Activated gamma-delta T cell (primary cell): Measurements from ENCODE around the gene JADE1.
A peak's percentile ranks its signal among the peaks of the same experiment; 100 is the strongest.

Source experiments
- DNase-seq: peaks from one replicate; lab custom pipeline; 2025; lab: John Stamatoyannopoulos, UW

The JADE1 gene

GRCh38 chr4:128810871-128811570 lies 1.5 kb downstream of the JADE1 start:
- DNase-seq = peak; percentile 69

- peak; percentile 76 for DNase-seq
These were observed 2.3 kb downstream of the JADE1 start for GRCh38 chr4:128811571-128812441.

DNA sequence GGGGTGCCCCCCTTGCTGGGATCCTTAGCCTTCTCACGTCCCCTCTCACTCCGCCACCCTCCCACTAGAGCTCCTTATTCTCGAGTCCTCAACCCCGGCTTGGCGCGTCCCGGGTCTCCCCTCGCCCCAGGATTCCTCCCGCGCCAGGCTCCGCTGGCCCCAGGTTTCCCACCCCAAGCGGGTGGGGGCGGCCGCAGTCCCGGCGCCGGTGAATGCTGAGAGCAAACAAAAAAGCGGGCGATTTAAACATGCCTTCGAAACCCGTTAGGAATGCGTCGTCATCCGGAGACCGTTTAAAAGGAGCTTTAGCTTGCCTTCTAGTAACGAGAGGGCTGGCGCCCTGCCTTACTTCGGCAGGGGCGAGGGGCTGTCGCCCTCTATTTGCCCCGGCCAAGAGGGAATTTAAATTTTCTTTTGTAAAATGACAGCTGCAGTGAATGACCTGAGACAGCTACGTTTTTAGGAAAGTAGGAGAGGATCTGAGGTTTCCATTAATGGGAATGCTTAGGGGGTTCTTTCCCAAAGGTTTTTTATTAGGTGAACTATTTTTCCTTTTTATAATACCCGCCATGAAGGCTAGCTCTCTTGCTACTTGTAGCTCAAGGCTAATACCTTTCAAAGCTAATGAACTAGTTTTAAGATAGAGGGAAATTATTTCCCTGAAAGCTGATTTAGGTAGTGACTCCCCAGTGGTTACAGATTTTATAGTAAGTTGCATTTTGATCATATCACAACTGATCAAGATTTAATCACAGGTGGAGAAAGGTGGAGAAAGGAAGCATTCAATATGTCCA lies 3.1 kb downstream of the JADE1 start:
- peak; percentile 38 for DNase-seq

- no peak for DNase-seq
These were observed 4.5 kb downstream of the JADE1 start for GRCh38 chr4:128813965-128814364.

GRCh38 chr4:128818442-128818841 lies 8.9 kb downstream of the JADE1 start:
- no peak for DNase-seq

GRCh38 chr4:128819082-128819742 lies 9.7 kb downstream of the JADE1 start:
- DNase-seq = no peak

DNA sequence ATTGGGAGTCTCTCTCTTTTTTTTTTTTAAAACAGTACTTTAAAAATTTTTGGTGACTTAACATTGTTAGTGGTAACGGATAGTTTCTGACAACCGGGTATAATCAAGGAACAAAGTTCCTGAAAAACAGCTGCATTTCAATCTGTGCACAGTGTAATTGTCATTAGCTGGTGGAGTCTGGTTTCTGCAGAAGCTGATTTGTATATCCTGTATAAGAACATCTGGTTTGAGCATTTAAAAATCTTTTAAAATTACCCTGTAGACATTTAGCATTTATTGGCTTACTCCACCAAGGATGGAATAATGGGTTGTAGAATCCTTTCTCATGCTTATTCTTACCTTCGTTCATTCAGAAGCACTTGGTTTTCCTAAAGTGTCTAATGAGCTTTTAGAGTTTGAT lies 11.2 kb downstream of the JADE1 start:
- DNase-seq = no peak

GRCh38 chr4:128821151-128821550 lies 11.7 kb downstream of the JADE1 start:
- no peak for DNase-seq

- no peak for DNase-seq
These were observed 13.6 kb downstream of the JADE1 start for GRCh38 chr4:128823025-128823661.

DNA sequence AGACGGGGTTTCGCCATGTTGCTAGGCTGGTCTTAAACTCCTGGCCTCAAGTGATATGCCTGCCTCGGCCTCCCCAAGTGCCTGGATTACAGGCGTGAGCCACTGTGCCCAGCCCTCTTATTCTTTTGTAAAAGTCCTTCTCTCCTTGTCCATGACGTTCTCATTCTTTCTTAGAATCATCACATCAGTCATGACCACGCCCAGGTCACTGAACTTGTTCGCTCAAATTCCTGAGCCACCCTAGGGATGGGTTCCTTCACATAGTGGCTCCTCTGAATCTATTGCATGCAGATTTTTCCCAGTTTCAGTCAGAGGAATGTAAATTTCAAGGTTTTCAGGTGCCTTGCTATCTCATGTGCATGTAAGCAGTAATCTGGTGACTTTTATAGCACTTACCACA lies 15.7 kb downstream of the JADE1 start:
- no peak for DNase-seq

DNA sequence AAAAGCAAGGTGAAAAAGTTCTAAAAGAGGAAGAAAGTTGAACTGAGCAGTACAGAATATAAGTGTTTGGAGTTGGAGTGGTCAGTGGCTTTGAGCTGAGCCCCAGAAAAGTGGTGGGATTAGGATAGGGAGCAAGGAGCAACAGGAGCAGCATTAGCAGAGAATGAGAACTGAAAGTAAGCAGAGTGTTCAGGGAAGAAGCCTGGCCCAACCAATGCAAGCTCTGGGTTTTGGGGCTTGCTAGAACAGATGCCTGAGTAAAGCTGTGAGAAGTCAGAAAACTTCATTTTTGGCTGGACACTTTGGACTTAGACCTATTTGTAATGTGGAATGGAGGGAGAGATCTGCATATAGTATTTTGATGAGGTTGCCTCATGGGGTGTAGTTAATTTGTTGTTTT lies 17.8 kb downstream of the JADE1 start:
- no peak for DNase-seq

DNA sequence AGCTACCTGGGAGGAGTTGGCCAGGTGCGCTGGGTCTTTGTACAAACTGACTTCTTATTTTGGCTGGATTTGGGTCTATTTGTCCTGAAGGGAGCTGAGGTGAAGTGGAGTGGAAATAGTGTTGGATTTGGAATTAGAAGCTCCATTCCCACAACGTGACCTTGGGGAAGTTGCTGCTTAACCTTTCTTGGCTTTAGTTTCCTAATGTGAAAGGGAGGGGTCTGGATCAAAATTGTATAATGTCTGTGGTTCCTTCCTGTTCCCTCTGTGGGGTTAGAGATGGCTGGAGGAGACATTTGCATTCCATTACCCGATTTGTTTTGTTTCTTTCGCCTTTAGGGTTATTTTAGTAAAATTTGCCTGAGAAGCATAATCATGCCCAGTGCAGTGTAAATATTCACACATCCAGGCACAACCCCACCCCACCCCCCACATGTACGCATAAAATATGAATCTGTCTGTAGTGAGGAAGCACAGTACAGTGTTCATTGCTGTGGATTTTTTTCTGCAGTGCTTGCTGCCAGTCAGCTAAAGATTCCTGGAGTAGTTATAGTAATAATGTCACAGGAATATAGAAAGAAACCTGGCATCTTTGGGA lies 21.5 kb downstream of the JADE1 start:
- DNase-seq = no peak

GRCh38 chr4:128831531-128832242 lies 22.2 kb downstream of the JADE1 start:
- DNase-seq = no peak

GRCh38 chr4:128832243-128832625 lies 22.7 kb downstream of the JADE1 start:
- DNase-seq = no peak

- no peak for DNase-seq
These were observed 26.2 kb downstream of the JADE1 start for GRCh38 chr4:128835498-128836222.

DNA sequence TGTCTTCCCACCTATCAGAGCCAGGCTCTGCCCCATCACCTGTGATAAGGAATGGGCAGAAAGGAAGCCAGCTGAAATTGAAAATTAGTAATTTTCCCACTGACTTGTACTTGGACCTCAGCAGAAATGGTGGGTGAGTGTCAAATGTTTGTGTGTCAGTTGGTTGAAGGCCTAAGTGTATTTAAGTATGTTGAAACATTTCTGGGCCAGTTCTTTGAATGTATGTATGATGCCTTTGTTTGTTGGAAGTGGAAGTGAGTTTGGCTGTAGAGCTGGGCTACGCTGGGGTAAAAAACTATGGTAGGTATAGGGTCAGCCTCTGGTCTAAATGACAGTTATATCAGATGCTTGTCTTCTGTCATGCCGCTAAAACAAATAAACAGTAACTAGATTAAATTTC lies 27.7 kb downstream of the JADE1 start:
- DNase-seq = no peak

- DNase-seq = no peak
These were observed 28.2 kb downstream of the JADE1 start for GRCh38 chr4:128837679-128838078.

GRCh38 chr4:128840711-128841318 lies 31.3 kb downstream of the JADE1 start:
- no peak for DNase-seq

- no peak for DNase-seq
These were observed 31.9 kb downstream of the JADE1 start for GRCh38 chr4:128841402-128841801.
